Measurements from ENCODE around the gene SOD3.

SOD3 gene

GRCh38 chr4:24805067-24805466 lies 9.7 kb downstream of the SOD3 start:
- no peak for DNase-seq

GRCh38 chr4:24805566-24805965 lies 10.2 kb downstream of the SOD3 start:
- no peak for DNase-seq

GRCh38 chr4:24806206-24806990 lies 11.0 kb downstream of the SOD3 start:
- no peak for DNase-seq

- DNase-seq, result no peak
Observed at GRCh38 chr4:24807611-24808010, 12.2 kb downstream of the SOD3 start.

- DNase-seq, result no peak
Observed at GRCh38 chr4:24808261-24808660, 12.9 kb downstream of the SOD3 start.

- no peak for DNase-seq
Observed at GRCh38 chr4:24808955-24809354, 13.6 kb downstream of the SOD3 start.

GRCh38 chr4:24809376-24809775 lies 14.0 kb downstream of the SOD3 start:
- DNase-seq, result no peak

- peak; percentile 19 for DNase-seq
Observed at GRCh38 chr4:24809815-24810405, 14.5 kb downstream of the SOD3 start.

- no peak for DNase-seq
Observed at GRCh38 chr4:24810871-24811631, 15.7 kb downstream of the SOD3 start.

GRCh38 chr4:24813732-24814131 lies 18.4 kb downstream of the SOD3 start:
- DNase-seq, result no peak

GRCh38 chr4:24816797-24817196 lies 21.4 kb downstream of the SOD3 start:
- DNase-seq, result peak; percentile 15

GRCh38 chr4:24820541-24820940 lies 25.2 kb downstream of the SOD3 start:
- DNase-seq, result no peak

GRCh38 chr4:24824720-24825119 lies 29.3 kb downstream of the SOD3 start:
- no peak for DNase-seq

- DNase-seq, result no peak
Observed at GRCh38 chr4:24831637-24832036, 36.3 kb downstream of the SOD3 start.

GRCh38 chr4:24835696-24836095 lies 40.3 kb downstream of the SOD3 start:
- DNase-seq, result no peak

GRCh38 chr4:24836661-24837242 lies 41.4 kb downstream of the SOD3 start:
- no peak for DNase-seq

GRCh38 chr4:24837336-24837735 lies 42.0 kb downstream of the SOD3 start:
- DNase-seq, result no peak

GRCh38 chr4:24837781-24838180 lies 42.4 kb downstream of the SOD3 start:
- DNase-seq, result no peak

- no peak for DNase-seq
Observed at GRCh38 chr4:24840362-24840761, 45.0 kb downstream of the SOD3 start.

GRCh38 chr4:24840826-24841543 lies 45.6 kb downstream of the SOD3 start:
- DNase-seq, result no peak

GRCh38 chr4:24842356-24842755 lies 47.0 kb downstream of the SOD3 start:
- DNase-seq, result no peak

GRCh38 chr4:24843096-24843495 lies 47.7 kb downstream of the SOD3 start:
- DNase-seq, result no peak

GRCh38 chr4:24845132-24845531 lies 49.8 kb downstream of the SOD3 start:
- DNase-seq, result no peak

Data from fibroblast of skin of scalp (primary cell).